Stimulated activated CD4-positive, alpha-beta T cell treated with anti-CD3 and anti-CD28 coated beads, Interleukin-4, amount 100 ng/mL, for 24 hours (primary cell): ENCODE results near the gene PLPPR4.

ENCODE experiments used
- DNase-seq: peaks from one replicate; pipeline ENCODE4 v3.0.0-alpha.2; 2020

PLPPR4 gene

GRCh38 chr1:99358770-99359169 lies 94.5 kb downstream of the PLPPR4 start:
- no peak for DNase-seq
